CD4-positive, alpha-beta T cell treated with Interleukin-12 subunit alpha and Interleukin-12 subunit beta, for 1 hour (primary cell): ENCODE measurements around the gene COPS8.

Experiments
- DNase-seq: peaks from one replicate; pipeline ENCODE4 v3.0.0-alpha.2; 2020

Gene COPS8

DNA sequence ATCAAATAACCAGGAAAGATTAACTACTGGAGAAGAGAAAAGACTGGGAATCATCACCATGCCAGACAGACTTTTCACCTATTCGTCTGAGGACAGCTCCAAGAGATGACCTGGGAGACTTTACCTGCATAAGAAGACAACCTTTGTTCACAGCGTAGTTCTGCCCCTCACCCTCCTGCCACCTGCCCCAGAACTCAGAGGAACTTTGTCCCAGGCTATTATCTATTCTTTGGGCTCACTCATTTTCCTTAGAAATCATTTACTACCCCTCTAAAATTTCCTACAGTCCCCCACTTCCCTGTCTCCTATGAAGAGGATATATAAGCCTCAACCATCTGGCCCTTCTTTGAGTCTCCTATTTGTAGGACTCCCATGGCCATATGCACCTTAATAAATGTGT is 19.3 kb upstream of the COPS8 start:
- DNase-seq = no peak

- no peak for DNase-seq
Observed at GRCh38 chr2:237068005-237068576, 17.6 kb upstream of the COPS8 start.

DNA sequence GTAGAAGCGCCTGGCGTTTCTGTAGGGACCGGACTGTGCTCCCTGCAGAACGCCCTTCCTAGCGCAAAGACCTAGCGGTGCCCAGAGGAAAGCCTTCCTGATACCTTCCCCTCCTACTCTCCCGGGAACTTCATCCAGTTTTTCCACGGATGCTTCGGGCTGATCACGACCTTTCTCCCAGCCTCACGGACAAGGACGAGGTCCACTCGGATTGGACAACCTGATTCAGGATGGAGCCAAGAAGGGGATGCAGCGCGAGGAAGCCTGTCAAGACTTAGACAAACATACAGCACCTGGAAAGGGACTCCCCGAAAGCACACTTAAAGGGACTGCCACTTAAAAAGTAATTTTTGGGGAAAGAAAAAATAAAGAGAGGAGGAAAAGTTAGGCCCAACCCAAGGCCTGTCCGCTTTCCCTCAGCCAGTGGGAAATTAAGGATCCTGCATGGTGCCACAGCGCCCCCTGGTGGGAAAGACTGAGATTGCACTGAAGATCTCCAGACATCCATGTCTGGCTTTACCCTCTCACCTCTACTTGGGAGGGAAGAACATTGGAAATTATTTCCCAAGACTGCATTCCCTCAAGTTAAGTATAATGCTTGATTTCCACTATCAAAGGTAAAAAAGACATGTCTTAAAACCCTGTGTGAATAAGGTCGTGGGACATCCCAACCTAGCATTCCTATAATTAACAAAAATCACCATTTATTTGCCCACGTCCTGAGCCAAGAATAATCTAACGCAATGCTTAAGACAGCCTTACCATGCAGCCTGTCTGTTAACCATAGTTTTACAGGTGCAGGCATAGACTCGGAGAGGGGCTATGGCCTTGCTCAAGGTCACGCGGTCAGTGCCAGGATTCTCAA is 13.4 kb upstream of the COPS8 start:
- peak; percentile 65 for DNase-seq

DNA sequence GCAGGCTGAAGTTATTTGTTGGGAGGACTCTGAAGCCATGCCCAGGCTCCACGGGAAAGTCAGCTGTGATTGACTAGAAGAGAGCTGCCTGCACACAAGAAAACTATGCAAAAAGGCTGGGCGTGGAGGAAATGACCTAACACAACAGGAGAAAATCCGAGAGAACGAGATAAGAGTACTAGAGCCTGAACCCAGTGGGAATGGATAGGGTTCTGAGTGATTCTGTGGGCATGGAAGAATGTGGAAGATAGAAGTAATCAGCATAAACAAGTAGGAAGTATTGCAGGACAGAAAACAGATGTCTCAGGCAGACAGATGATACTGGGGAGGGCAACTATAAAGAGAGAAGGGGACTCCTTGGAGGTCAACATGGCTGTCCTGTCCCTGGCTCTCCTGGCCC is 12.1 kb upstream of the COPS8 start:
- no peak for DNase-seq

DNA sequence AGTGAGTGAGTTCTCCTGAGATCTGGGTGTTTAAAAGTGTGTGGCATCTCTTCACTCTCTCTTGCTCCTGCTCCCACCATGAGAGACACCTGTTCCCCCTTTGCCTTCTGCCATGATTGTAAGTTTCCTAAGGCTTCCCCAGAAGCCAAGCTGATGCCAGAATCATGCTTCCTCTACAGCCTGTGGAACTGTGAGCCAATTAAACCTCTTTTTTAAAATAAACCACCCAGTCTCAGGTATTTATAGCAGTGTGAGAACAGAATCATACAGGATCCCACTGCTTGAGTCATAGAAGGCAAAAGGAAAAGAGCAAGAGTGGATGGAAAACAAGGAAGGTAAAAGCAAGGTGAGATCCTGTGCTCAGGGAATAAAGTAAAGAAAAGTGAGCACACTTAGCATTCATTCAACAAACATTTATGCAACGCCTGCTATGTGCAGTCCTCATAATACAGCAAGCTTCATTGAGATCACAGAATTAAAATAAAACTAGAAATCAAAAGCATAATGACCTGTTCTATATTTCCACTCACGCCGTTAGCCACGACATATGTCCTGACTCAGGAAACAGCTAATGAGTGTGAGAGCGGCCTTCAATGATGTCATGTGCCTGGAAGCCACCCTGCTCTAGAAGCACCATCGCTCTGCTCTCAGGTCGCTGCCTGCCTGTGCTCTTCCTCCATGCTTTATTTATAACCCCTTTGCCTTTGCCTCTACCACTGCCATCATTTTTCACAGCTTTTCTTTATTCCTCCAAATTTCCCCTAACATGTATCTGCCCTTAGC is 11.3 kb upstream of the COPS8 start:
- DNase-seq = no peak

GRCh38 chr2:237075749-237076599 is 9.7 kb upstream of the COPS8 start:
- DNase-seq = no peak

GRCh38 chr2:237081596-237081995 is 4.1 kb upstream of the COPS8 start:
- DNase-seq = no peak

- no peak for DNase-seq
Observed at GRCh38 chr2:237083026-237083425, 2.7 kb upstream of the COPS8 start.

DNA sequence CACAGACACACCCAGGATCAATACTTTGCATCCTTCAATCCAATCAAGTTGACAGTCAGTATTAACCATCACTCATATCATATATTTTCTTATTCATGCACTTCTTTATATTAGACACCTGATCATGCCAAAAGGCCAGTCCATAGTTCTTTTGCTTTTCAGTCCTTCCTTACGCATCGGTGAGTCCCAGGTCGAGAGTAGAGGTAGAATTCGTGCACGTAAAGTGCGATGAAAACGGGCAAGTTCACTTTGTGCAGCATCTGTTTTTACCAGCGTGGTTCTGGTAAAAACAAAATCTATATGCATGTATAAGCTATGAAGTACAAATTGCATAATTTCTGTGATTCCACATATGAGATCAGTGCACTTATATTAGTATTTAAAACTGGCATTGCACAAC is 1.2 kb upstream of the COPS8 start:
- no peak for DNase-seq

DNA sequence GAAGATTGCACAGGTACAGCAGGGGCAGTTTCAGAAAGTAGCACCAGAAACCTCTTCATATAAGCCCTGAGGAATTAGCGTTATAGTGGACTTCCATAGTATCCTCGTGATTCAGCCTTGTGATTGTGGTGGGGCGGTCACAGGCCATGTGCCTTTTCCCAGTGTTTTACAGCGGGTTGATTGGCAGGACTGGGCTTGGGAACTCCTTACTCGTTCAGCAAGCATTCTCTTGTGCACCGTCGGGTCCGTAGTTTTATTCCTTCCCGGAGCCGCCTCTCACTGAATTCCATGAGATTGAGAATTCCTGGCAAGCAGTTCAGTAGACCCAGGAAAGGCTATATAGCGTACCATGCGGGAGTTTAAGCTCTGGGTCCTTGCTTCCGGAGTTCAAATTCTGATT is 5.2 kb downstream of the COPS8 start:
- DNase-seq = no peak

DNA sequence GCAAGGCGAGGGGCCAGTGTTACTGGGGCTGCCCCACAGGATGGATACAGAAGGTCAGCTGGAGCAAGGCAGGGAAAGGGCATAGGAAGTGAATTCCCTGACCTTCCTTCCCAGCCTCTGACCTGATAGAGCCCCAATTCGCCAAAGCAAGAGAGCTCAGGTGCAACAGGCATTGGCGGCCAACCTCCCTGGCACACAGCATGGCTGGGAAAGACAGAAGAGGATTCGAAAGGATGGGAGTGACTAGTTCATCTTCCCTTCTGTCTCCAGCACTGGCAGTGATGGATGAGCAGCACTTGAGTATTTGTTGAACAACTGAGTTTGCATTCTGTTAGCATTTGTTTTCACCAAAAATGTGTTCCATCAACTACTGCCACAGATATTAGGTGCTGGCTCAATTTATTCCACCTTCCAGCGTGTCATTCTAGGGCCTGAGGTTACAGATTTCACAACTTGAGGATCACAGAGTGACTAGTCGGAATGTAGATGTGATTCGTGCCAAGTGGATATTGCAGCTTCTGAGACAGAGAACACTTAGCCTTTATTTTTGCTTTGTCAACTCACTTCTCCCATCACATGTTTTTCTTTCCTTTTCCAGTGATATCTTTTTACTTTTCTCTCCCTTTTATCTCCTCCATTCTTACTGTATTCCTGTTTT is 6.2 kb downstream of the COPS8 start:
- DNase-seq = no peak

GRCh38 chr2:237092506-237092905 is 6.8 kb downstream of the COPS8 start:
- no peak for DNase-seq

GRCh38 chr2:237092920-237093781 is 7.5 kb downstream of the COPS8 start:
- no peak for DNase-seq

DNA sequence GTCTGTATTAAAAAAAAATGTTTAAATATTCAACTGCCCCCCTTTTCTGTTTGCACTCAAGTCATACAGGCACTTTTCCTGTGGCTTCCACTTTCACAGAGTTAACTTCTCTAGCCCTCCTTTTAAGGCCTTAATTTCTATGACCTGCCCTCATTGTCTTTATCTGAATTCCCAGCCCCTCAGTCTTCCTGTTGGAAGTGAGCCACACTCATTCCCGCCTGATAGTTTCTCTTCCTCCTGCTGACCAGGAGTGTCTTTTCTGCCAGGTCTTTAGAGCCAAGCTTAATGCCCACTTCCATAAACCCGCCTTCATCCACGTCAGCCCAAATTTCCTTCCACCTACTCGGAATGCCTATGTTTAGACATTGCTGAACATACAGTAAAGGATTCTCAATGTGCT is 10.5 kb downstream of the COPS8 start:
- DNase-seq = no peak

DNA sequence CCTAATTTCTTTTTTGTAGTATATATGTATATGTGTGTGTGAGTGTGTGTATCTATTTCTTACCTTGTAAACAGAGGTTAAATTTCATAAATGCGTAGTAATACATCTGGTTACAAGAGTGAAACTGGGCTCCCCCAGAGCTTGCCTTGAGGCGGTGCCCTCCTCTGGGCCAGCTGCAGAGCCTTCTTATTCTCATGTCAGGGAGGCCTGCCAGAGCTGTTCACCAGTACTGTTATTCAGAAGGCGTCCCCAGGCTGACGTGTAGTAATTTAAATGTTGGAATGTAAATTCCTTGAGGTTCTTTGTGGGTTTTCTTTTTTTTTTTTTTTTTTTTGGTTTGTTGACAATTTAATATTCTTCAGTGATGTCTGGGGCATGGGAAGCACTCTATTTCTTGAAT is 11.2 kb downstream of the COPS8 start:
- DNase-seq = no peak

- DNase-seq = no peak
Observed at GRCh38 chr2:237097326-237097910, 11.7 kb downstream of the COPS8 start.

DNA sequence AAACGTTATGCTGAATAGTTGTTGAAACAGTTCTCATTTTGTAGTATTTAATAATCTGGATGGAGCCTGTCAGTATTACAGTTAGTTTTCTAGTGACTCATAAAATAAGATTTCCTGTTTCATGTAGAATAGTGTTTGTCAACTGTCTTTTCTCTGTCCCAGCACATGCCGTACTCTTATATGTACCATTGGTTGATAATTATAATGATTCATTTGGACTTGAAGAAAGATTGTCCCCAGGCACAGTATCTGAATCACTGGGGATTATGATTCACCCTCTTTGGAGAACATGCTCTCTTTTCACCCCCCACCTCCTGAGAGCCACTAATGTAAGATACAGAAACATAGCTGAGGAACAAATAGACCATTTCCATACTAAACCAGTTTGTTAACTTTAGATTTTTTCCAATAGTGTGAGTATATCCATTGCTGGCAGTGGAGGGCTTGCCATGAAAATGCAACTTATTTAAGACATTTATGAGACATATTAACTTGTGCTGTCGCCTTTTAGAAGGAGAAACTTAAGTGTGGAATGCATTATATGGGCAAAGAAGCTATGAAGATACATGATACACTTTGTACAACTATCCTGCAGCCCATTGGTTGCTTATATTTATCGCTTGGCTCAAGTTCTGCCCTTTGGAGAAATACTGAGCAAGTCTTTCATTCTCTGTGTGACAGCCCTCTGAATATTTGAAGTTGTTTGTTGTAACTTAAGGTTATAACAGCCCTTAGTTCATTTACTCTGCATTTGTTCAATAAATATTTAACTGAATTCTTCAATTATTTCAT is 12.4 kb downstream of the COPS8 start:
- DNase-seq = no peak

- DNase-seq = no peak
Observed at GRCh38 chr2:237099804-237100203, 14.1 kb downstream of the COPS8 start.

GRCh38 chr2:237101118-237101979 is 15.7 kb downstream of the COPS8 start:
- DNase-seq = no peak
